DMS153 treated with DMSO at 0.1 percent for 48 hours (cell line): ENCODE measurements around the gene MITF.

ENCODE experiments used
- DNase-seq: peaks from one replicate; lab custom pipeline; 2025; ENCODE audit not compliant: unreplicated experiment; lab: John Stamatoyannopoulos, UW

Gene MITF

DNA sequence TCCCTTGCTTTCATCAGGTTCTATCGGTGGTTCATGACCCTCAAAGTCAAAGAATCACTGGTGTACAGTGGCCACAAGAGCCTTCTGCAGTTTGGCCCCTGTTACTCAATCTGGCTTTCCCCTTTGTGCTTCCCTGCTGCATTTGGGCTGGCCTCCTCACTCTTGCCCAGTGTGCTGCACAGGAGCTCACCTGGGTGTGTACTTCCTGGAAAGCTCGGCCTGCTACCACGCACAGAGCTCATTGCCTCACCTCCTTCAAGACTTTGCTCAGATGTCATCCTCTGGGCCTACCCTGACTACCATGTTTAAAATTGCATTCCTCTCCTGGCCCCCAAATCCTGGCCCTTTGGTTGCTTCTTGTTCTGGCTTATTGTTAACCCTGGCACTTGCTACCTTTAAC, 90.9 kb downstream of the MITF start:
- DNase-seq, result no peak

DNA sequence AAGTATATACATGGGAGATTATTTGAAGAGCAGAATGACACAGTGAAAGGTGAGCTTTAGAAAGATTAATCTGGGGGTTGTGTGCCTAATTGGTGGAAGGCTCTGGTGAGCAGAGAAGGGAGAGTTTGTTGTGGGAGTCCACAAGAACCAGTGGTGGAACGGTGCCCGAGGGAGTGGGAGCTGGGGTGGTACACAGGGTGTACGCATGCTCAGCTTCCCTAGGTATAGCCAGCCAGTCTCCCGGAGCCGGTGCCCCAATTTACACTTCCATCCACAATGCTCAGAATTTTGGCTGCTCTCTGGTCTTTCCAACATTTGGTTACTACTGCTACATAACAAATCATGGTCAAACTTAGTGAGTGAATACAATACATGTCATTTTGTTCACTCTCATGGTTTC, 92.5 kb downstream of the MITF start:
- no peak for DNase-seq

DNA sequence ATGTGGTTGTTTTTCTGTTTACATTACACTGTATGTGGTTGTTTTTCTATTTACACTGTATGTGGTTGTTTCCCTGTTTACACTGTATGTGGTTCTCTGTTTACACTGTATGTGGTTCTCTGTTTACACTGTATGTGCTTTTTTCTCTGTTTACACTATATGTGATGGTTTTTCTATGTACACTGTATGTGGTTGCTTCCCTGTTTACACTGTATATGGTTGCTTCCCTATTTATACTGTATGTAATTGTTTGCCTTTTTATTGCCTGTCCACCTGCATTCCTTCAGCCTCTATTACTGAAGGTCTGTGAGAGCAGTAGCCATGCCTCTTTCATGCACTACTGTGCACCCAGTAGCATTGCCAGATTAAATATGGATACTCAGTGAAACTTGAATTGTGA, 94.3 kb downstream of the MITF start:
- DNase-seq, result no peak

GRCh38 chr3:69838217-69838616, 99.0 kb downstream of the MITF start:
- DNase-seq, result no peak

DNA sequence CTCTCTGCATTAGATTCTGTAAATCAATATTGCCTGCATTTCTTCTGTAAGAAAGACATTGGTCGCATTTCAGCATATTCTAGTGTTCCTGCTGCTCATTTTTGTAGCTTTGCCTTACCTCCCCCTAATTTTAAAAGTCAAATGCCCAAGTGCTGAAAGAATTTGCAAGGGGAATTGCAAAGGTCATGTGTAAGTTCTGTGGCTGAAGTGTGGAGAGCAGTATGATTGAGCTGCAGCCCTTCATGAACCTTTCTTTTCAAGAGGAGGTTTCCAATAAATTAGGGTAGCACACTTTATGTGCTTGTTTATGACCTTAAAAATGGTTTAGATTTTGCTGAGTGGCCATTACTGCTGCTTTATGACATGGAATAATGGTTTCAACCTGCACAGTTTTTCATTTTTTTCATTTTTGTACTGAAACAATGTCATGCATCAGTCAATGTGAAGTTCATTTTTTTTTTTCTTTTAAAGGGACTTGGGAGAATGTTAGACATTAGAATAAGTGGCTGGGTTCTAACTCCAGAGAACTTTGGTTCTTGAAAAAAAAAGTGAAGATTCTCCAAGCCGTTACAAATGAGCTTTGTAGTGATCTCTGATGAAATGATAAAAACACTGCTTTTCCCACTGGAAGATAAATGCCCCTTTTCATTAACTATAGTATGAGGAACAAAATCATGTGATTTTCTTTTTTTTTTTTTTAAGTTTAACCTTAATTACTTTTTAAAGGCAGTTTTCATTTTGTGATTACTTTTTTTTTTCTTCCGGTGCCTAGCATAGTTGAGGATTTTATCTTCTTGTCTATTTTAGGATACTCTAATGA, 99.6 kb downstream of the MITF start:
- no peak for DNase-seq

DNA sequence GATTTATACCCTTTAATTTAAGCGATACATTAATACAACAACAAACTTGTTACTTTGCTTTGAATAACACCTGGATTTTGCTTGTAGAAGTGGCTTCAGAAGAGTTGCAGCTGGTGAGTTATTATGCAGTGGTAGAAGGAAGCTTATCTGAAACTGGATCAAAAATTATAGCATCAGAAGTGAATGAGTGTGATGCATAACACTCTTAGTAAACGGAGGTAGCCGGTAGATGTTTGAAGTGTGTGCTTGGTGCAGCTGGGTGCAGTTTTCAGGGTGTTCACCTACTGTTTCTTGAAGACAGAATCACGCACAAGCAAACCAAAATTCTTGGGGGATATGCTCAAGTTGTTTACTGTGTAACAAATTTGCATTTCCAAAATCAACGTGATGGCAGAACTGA, 103.1 kb downstream of the MITF start:
- no peak for DNase-seq

DNA sequence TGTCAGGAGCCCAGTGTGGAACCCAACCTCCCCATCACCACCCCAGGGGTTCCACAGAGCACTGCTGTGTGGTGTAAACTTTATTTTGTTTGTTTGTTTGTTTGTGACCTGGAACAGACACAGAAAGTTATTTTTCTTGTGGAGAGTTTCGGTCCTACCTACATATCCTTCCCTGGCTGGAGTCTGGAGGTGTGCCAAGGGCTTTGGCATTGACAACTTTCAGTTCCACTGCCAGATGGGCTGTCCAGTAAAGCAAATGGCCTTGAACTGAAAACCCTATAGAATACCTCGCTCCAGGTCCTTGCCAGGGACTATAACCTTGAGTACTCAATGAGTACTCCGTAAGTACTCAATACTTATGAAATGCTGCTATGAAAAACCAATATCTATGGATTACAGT, 103.5 kb downstream of the MITF start:
- DNase-seq, result no peak

GRCh38 chr3:69844706-69845105, 105.4 kb downstream of the MITF start:
- no peak for DNase-seq

DNA sequence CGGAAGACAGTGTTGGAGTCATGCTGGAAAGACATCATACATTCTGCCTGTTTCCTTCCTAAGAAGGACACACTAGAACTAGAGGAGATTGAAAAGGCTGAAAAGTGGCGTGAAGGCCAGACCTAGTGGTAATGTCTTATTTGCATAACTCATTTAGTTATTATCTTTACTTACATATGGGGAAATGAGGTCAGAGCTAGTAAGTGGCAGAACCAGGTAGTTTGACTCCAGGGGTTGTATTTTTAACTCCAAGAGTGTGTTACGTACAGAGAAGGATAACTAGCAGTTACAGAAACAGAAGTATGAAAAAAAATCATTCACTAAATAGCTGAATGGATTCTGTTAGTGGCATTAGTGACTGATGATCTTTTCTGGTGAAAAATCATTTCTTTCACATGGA, 108.0 kb downstream of the MITF start:
- DNase-seq, result no peak

DNA sequence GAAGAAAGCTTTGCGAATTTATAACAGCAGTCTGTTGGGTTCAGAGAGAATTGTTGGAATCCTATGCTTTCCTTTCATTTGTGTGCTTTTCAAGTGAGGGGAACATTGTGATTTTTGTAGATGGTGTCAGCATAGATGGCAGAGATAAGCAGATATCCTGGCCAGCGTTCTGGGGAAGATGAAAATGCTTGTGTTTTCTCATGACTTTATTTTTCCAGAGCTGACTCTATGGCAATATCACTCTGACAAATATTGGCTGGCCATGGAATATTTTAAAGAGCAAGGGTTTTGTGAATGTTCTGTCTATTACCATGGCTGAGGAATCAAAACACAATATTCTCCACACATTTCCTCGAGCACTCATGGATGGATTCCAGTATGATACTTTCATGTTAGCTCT, 108.8 kb downstream of the MITF start:
- DNase-seq, result no peak

- DNase-seq, result no peak
Observed at GRCh38 chr3:69850849-69851248, 111.6 kb downstream of the MITF start.

DNA sequence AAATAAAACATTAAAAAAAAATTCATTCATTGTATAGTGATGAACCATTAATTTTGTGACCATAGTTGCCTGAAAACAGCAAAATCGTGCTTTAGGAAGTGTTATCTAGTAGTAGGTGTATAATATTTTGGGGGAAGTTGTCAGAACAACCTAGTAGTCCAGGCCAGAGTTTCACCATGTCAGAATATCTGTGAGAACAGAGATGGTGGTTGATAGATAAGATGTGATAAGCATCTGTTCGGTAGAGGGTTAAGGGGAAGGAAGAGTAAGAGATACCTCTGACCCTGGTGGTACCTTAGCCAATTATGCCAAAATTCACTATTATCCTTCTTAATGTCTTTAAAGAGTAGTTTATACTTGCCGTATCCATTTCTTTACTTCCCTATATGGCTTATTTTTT, 113.8 kb downstream of the MITF start:
- no peak for DNase-seq

DNA sequence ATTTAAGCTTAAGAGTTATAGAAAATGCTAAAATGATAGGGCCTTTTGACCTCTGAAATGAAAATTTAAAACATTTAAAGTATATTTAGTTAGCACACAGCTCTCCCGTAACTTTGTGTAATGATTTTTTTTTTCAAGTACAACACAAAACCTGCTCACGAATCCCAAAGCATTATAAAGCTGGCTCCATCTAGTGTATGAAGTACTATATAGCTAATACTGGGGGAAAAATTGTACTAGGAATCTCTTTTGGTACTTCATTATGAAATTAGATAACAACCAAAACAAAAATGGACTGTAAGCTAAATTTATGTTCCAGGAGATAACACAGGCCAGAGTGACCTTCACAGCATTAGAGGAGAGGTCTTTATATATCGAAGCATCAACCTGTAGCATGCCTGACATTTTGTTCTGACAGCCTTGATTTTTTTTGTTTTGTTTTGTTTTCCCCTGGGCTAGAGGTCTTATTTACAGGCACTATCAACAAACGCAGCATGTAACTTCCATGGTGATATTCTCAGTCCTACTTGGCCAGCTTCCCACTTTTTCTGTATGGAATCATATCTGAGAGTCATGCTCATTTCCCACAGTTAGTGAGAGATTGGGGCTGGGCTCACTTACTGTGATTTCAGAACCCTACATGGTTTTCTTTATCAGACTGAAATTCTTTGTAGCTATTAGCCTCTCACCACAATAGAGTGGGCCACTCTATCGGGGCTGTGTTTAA, 116.3 kb downstream of the MITF start:
- no peak for DNase-seq

- DNase-seq, result no peak
Observed at GRCh38 chr3:69856965-69857705, 117.9 kb downstream of the MITF start.

DNA sequence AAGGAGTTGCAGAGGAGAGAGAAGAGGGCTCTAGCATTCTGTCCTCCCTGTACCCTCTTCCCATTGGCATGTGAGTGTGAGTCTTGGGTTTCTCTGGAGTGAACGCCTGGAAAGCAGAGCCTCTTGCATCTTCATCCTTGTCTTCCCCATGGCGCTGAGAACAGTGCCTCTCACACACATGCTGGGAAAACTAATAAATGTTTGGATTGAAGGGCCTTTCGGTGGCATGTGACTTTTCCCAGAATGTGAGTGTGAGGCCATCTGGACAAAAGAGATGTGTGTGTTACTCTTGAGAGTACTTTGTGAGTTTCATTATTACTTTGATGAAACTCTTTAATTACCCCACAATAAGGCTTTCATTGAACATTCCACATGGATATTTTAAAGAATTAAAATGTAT, 122.3 kb downstream of the MITF start:
- DNase-seq, result no peak

DNA sequence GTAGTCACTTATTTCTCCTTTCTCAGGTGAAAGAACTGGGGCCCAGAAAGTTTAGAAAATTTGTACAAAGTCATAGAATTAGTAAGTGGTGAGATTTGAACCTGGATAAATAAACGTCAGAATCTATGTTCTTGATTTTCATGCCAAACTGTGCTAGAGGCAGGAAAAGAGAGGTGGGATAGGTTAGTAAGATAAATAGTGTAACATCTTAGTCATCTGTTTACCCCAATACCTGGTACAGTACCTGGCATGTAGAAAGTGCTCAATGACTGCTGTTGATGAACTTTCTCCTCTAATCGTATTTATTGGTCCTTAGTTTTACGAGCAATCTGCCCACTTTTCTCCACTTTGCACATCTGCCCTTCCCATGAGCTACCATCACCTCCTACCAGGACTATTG, 124.9 kb downstream of the MITF start:
- no peak for DNase-seq

- no peak for DNase-seq
Observed at GRCh38 chr3:69864766-69865165, 125.5 kb downstream of the MITF start.

DNA sequence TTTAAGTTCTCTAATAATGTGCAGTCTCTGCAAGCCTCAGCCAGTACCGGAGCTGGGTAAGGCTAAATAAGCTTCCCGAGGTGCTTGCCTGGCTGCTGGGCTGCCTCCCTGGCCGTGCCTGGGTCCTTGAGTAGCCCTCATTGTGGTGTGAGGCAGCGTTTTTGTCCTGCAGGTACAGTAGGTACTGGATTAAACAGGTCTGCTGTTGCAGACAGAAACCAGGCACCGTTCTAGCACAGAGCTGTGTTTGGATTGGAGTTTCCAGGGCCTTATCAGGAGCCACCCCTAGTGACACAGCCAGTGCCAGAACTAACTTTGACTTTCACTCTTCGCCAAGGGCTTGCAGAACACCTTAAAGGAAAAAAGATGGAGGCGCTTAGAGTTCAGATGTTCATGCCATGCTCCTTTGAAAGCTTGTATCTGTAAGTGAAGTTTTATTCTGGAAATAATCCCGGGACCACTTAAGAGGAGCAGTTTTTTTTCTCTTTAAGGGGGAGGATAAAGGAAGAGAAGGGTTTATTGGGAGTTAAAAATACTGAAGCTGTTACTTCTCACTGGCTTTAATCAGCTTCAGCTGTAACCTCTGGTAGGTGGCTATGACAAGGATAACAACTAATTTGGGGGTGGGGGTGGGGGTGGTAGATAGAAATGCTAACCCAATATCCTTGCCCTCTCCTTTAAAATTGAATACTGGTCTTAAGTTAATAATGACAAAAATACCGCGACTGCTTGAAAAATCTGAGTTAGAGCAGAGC, 126.8 kb downstream of the MITF start:
- DNase-seq, result no peak

DNA sequence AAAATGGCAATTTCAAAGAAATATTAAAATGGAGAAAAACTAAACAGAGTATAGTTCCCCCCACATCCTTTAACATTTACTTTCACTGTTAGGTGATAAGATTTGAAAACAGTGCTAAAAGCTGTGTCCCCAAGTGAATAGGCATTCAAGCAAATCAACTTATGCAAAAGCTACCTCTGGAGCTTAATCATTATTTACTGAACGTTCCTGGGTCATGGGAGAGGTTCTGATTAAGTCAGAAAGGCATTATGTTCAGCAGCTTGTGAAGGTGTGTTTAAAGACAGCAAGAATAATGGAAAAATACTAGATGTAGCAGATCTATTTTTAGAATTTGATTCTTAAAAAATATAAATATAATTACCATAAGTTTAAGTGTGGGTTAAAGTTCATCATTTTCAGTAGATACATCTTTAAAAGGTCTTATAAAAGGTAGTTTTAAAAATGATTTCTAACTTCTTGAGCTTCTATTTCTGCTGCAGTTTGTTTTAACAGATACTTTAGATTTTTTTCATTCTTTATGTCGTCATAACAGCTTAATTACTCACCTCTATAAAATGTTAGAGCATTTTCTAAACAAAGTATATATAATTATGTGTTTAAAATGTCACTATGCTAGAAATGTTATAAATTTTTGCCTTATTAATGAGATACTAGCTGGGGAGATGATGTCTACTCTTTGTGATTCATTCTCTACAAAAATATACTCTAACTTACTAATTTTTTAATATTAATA, 127.9 kb downstream of the MITF start:
- DNase-seq, result no peak

GRCh38 chr3:69867941-69868505, 128.8 kb downstream of the MITF start:
- DNase-seq, result no peak
